Stimulated activated CD8-positive, alpha-beta memory T cell treated with anti-CD3 and anti-CD28 coated beads, Interleukin-7, amount 100 ng/mL, for 1 hour (primary cell): ENCODE results near the gene GDPD2.
A peak's percentile ranks its signal among the peaks of the same experiment; 100 is the strongest.
"Not testable (repeated sequence)": the region's sequence is repeated elsewhere in the genome, so short reads cannot be mapped to it uniquely, and the experiment has no call there.

Experiments used
- DNase-seq, 2 donors: peaks; one replicate each; pipeline ENCODE4 v3.0.0-alpha.2; 2020; ENCODE audit warnings: low read depth in 2 of 2

GDPD2 gene, protein sequence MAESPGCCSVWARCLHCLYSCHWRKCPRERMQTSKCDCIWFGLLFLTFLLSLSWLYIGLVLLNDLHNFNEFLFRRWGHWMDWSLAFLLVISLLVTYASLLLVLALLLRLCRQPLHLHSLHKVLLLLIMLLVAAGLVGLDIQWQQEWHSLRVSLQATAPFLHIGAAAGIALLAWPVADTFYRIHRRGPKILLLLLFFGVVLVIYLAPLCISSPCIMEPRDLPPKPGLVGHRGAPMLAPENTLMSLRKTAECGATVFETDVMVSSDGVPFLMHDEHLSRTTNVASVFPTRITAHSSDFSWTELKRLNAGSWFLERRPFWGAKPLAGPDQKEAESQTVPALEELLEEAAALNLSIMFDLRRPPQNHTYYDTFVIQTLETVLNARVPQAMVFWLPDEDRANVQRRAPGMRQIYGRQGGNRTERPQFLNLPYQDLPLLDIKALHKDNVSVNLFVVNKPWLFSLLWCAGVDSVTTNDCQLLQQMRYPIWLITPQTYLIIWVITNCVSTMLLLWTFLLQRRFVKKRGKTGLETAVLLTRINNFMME

DNA sequence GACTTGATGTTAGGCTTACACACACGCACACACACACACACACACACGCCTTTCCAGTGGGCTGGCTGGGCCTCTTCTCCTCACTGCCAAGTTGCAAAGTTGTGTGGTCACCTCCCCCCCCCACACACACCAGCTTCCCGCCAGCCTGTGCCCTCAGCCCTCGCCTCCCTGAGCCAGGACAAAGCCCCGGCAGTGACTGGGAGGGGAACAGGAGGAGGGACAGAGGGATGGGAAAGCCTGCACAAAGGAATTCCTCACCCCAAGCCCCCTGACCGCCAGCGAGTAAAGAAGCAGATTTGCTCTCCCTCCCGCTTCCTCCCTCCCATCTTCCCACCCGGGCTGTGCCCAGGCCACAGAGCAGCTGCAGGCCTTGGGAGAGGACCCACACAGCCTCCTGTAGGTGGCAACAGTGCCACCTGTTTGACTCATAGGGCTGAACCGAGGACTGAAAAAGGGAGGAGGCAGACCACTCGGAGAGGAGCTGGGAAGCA lies at the start of gene GDPD2:
Gene GDPD2 (plus strand): TSS at position 464 of the 491 bp plus-strand sequence. CDS start 1,671 bp downstream, outside the sequence.
- DNase-seq = no peak

DNA sequence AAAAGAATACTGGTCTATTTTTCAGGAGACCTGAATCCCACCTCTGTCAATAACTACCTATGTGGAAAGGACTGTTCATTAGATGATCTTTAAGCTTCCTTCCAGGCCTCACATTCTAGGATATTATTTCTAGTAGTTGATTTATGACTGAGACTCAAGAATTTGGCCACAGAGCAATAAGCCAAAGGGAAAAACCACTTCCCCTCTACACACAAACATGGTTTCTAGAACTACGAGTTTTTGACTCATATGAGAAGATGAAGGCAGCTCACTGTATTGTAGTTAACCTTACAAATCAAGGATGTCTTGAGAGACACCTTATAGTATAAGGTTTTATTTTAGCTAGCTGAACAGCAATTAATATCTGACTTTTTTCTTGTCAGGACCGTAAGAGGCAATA lies 36.9 kb upstream of the GDPD2 start:
- DNase-seq = no peak

DNA sequence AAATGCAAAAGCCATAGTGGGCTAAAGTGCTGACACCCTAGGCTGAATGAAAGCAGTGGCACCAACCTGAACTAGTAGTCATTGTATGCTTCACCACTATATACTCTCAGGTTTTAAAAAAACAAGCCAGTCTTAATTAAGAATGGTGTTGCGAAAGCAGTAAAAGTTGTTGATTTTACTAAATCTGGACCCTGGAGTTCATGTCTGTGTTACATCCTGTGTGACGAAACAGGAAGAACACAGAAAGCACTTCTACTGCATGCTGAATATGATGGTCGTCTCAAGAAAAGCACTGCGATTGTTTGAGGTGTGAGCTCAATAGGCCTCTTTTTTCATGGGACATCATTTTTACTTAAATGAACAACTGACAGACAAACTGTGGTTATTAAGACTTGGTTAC lies 24.2 kb upstream of the GDPD2 start:
- no peak for DNase-seq

DNA sequence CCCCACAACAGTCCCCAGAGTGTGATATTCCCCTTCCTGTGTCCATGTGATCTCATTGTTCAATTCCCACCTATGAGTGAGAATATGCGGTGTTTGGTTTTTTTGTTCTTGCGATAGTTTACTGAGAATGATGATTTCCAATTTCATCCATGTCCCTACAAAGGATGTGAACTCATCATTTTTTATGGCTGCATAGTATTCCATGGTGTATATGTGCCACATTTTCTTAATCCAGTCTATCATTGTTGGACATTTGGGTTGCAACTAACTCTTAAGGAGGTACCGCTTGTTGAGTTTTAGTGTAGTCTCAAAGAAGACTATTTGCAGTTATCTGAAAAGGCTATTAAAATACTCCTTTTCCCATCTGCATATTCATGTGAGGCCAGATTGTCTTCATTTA lies 22.9 kb upstream of the GDPD2 start:
- DNase-seq = not testable (repeated sequence)

DNA sequence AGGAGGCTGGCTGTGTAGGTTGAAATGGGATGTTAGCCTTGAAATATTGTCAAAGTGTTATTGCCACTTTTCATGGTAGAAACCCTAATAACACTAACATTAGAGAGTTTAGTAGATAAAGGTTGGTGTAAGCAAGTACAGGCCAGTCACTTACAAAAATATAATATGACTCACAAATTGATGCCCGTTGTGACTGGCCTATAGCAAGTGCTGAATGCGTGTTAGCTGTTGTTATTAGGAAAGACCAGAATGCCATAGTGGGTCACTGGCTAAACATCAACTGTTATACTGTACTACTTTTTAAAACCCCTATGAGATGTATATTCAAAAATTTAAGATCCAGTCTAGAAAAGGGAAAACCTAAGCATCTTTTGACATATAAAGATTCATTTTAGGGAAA lies 20.4 kb upstream of the GDPD2 start:
- DNase-seq = no peak

DNA sequence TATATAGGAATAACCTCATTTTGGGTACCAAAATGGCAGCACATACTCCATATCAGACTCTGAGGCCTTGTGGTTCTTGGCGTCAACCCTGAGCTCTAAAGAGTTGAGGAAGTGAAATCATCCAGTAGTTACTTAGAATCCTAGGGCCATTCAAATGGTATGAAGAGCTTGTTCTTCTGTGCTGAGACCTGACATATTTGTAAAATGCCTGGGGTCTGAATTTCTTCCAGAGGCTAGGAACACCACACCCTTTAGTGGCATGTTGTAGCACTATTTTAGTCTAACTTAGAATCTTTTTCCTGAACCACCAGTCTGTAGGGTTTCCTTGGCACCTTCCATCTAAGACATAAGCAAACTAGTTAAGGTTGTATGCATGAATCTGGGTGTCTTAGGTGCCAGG lies 18.1 kb upstream of the GDPD2 start:
- DNase-seq = no peak

DNA sequence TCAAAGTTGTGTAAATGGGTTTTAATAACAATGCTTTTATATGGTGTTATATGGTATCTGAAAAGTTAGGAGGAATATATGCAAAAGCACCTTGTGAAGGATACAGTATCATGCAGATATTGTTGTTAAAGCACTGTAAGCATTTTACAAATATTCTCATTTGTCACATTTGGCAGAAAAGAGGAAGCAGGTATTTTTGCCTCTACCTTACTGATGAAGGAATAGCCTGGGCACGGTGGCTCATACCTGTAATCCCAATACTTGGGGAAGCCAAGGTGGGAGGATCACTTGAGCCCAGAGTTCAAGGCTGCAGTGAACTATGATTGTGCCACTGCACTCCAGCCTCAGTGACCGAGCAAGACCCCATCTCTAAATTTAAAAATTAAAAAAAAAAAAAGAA lies 12.2 kb upstream of the GDPD2 start:
- no peak for DNase-seq

DNA sequence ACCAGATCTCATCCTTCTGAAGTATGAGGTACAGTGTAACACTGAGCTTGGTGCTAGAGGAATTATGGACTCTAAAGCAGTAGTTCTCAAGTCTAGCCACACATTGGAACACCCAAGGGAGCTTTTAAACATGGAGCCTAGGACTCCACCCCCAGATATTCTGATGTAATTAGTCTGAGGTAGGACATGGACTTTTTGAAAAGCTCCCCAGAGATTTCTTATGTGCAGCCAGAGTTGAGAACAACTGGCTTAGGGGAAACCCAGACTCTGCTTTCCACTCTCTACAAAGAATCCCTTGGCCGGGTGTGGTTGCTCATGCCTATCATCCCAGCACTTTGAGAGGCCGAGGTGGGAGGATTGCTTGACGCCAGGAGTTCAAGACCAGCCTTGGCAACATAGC lies 11.6 kb upstream of the GDPD2 start:
- DNase-seq = no peak

DNA sequence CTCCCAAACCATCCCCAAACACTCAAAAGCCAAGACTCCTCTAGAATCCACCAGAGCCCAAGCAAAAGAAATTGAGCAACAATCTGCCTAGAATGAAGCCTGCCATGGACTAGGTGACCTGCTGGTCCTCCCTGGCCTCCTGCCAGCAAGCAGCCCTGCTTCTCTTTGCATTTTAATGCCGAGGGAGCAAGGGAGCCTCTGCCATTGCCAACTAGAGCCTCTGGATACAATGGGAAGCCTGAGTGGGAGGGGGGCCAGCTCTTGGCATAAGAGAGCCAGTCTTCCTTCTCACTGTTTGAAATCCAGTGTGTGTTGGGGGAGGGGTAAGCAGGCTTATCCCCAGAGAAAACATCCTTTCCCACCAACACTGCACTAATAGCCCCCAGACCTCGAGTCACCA lies 1.5 kb upstream of the GDPD2 start:
- DNase-seq = no peak

DNA sequence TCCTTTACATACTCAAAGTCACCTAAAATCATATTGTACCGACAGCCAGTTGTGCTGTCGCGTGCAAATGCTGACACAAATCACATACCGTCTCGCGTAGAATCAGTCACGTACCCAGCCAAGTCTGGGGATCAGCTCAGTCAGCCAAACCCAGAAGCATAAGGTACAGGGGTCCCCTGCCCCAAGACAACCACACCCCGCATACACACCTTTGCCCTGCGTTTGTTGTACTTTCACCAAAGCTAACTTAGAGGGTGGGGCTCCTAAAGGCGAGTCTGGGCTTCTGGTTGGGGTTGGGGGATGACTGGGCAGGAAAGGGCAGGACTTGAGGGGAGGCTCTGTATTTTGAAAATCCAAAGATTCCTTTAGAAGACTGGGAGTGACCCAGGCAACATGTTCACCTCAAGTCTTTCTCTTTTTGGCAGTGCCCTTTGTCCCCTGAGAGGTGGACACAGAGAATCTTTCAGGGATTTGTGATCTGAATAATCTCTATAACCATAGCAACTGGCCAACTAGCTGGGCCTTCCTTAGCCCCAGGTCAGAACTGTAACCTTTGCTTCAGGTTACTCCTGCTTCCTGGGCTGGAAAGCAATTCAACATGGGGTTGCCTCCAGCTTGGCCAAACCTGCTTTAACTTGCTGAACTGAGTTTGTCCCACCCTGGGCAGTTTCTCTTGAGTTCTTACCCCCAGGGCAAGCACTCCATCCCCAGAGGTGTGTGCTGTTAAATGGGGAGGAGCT lies 992 bp downstream of the GDPD2 start:
- DNase-seq = no peak

DNA sequence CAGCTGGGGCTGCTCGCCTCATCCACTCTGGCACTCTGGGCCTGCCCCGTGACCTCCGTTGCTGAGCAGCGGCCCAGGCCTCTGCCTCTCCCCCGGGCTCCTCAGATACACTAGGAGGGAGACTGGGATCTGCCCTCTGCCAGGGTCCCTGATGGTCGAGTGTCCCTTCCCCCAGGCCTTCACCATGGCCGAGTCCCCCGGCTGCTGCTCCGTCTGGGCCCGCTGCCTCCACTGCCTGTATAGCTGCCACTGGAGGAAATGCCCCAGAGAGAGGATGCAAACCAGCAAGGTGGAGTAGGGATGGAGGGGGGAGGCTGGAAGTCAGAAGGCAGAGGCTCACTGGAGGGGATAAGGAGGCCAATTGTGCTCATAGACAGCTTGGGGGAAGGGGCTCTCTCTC lies 1.7 kb downstream of the GDPD2 start:
- no peak for DNase-seq

DNA sequence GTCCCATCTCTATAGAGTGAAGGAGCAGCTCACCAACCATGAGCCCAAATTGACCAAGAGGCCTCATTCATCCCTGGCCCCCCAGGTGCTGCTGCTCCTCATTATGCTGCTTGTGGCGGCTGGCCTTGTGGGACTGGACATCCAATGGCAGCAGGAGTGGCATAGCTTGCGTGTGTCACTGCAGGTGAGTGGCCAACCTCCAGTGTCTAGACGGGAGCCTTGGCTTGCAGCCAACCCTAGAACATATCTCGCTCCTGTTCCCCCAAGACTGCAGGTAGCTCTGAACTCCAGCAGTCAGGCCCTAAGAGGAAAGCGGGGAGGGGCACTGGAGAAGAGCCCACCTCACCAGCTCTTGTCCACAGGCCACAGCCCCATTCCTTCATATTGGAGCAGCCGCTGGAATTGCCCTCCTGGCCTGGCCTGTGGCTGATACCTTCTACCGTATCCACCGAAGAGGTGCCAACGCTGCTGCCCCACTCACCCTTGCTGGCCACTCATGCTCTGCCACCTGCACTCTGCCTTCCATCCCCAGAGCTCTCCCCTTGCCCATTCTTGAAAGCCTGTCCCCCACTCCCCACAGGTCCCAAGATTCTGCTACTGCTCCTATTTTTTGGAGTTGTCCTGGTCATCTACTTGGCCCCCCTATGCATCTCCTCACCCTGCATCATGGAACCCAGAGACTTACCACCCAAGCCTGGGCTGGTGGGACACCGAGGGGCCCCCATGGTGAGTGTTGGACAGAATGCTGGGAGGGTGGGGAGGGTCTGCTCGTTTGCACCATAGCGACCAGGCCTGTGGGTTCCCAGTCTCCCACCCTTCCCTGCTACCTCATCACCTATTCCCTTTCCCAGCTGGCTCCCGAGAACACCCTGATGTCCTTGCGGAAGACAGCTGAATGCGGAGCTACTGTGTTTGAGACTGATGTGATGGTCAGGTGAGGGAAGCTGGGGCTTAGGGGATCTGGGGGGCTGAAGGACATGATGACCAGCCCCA lies 3.5 kb downstream of the GDPD2 start:
- DNase-seq = no peak

DNA sequence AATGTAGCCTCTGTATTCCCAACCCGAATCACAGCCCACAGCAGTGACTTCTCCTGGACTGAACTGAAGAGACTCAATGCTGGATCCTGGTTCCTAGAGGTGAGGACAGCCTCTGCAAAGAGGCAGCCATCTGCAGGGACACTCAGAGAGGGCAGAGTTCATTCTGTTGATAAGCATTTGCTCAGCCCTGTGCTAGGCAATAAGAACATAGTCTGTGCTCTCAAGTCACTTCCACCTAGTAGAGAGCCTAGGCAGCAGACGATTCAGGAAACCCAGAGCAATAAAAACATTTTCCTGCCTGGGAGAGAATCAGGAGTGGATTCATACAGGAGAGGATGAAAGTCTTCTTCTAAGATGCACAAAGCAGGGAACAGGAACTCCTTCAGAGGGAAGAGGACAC lies 4.3 kb downstream of the GDPD2 start:
- no peak for DNase-seq

DNA sequence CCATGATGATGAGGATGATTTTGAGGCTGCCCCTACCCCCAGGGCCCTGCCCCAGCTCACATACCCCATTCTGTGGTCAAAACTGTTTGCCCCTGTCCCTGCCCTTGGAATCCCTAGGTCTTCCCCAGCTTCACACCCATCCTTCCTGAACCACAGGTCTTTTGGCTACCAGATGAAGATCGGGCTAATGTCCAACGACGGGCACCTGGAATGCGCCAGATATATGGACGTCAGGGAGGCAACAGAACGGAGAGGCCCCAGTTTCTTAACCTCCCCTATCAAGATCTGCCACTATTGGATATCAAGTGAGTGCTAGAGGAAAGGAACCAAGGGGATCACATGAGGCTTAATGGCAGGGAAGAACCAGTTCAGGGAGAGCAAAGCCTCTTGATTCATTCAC lies 6.6 kb downstream of the GDPD2 start:
- DNase-seq = no peak

DNA sequence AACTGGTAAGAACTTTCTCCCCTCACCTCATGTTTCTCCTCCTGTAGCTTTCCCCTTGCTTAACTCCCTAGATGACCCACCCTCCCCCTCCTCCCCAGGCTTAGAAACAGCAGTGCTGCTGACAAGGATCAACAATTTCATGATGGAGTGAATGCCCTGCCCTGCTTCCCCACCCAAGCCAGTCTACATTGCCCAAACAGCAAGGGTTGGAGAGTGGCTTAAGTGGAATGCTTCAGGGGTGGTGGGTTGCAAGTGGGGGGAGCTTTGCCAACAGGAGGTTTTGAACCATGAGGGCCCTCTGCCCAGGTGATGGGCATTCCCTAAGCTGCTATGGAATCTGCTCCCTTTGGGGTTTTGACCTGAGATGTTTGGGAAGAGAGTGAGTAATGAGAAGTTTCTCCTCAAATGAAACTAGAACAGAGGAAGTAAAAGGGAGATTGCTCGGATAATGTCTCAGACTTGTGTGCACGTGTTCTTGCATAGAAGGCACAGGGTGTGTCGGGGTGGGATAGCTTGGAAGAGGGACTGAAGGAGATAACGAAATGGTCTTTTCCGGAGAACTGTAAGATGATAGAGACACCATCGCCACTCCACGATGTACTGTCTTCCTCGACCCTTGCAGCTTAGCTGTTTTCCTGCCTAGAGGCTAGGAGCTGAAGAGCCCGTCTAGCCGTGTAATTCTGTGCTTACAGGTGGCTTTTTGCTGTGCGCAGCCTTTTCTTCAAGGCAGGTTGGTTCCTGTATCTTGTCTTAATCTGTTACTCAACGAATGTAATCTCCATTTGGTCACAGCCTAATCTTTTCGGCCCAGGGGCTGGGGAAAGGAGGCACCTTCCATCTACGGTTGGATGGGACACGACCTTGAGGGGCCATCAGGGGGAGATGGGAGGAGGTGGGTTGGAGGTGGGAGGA lies 10.1 kb downstream of the GDPD2 start:
- DNase-seq = no peak

DNA sequence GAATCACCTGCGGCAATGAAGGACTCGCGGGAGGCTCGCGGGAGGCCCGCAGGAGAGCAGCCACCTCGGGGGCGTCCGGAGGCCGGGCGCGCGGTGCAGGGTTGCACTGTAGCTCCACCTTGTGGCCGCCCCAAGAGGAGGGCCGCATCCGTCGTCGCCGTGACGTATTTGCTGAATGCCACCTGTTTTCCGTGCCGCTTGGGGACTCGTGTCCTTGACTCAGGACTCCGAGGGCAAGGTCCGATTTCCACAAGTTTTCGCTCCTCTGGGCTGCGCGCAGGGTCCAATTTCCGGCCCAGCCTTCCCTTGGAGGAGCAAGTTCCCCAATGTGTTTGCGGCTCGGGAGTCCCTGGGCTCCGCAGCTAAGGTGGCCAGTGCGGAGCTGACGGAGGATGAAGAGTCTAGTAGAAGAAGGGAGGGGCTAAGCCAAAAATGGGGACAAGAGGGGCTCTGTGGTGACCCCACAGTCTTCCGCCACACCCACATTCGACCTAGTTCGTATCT lies 10.8 kb downstream of the GDPD2 start:
- DNase-seq = peak; percentile 40 to 49

DNA sequence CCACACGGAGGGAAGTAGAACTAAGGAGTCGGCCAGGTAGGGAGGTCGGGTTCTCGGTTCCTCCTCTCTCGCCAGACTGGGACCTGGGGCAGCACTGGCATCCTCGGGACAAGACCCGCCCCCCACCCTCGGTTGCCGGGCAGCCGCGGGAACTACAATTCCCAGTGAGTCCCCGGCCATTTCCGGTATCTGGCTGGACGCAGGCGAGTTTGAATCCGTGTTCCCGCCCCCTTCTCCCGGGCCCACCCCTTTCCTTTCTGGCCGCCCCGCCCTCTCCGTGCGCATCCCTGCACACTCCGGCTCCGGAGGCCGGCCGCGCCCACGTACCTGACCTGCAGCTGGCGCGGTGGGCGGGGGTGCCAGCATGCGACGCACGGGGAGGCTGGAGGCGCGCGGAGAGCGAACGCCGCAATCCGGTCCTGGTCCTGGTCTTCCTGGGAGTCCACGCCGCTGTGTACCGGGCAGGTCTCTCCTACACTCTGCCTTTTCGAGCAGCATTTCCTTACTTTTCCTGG lies 11.3 kb downstream of the GDPD2 start:
- DNase-seq = peak in 1 of 2 donors; percentile 32

DNA sequence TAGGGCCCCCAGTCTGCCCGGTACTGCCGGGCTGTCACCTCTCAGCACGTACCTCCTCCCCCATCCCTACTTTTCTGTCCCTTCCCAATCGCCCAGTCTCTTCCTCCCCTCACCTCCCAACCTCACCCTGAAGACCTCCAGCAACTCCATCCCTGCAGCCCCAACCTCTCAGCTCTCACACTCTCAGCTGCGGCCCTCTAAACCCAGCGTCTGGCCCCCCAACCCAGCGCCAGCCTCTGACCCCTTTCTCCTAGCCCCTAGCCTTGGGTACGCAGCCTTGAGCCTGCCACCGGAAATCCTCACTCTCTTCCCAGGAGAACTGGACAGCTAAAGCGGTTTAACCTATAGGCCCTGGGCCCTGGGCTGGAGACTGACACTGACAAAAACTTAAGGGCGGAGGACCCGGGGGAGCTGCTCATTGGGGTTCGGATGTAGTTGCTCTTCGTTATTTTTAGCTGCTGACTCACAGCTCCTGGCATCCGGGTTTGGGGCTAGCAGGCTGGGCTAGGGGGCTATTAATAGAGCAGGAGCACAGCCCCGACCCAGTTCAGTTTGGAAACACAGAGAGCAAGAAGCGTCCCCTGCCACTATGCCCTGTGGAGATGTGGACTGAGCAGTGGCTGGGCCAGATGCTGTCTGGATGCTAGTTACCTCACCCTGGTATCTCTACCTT lies 11.9 kb downstream of the GDPD2 start:
- no peak for DNase-seq

DNA sequence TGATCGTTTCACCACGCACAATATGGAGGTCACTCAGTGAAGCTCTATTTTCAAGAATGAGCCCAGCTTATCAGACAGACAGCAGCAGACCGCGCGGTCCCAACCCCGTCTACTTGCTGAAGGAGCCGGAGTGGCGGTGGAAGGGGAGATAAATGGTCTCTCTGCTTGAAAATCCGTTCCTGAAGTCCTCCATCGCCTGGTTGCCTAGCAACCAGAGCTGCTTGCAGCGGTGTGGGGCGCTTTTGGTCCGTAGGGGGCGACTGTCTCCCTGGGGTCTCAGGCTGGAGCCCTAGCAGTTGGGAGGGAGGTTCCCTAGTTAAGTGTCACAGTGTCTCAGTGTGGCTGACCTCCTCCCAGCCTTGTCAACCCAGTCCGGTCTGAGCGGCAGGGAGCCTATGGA lies 13.2 kb downstream of the GDPD2 start:
- DNase-seq = no peak

DNA sequence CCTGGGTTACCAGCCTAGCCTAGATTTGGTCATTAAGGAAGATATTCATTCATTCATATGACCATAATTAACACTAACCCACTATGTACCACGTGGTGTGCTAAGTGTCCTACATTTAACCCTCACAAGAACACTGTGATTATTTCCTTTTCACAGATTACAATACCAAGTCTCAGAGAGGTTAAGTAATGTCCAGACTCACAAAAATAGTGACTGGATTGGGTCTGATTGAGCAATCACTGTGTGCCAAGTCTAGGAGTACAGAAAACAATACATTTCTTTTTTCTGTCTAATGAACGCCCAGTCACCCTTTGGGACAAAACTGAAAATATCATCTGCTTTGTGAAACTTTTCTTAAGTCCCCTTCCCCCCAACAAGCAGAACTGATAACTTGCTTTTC lies 13.9 kb downstream of the GDPD2 start:
- no peak for DNase-seq
